Fibroblast of skin of left biceps (primary cell): ENCODE measurements around the gene TMEM132C.
"Not testable (repeated sequence)": the region's sequence is repeated elsewhere in the genome, so short reads cannot be mapped to it uniquely, and the experiment has no call there.

Source experiments
- DNase-seq, 2 experiments: peaks; one replicate each; pipeline ENCODE4 v3.0.0-alpha.2; 2013; ENCODE audit warnings: low read depth in 2 of 2

Gene TMEM132C

GRCh38 chr12:128554546-128555304 lies 287.8 kb downstream of the TMEM132C start:
- no peak for DNase-seq

GRCh38 chr12:128557231-128557630 lies 290.3 kb downstream of the TMEM132C start:
- no peak for DNase-seq

GRCh38 chr12:128564956-128565355 lies 298.0 kb downstream of the TMEM132C start:
- no peak for DNase-seq

GRCh38 chr12:128567730-128568129 lies 300.8 kb downstream of the TMEM132C start:
- no peak for DNase-seq

GRCh38 chr12:128570191-128571065 lies 303.5 kb downstream of the TMEM132C start:
- no peak for DNase-seq

- no peak for DNase-seq
Measured at GRCh38 chr12:128571906-128572810, 305.2 kb downstream of the TMEM132C start.

GRCh38 chr12:128573907-128574306 lies 306.9 kb downstream of the TMEM132C start:
- no peak for DNase-seq

GRCh38 chr12:128578045-128578444 lies 311.1 kb downstream of the TMEM132C start:
- DNase-seq: no peak

- no peak for DNase-seq
Measured at GRCh38 chr12:128581321-128581761, 314.4 kb downstream of the TMEM132C start.

- DNase-seq: no peak
Measured at GRCh38 chr12:128583453-128583852, 316.5 kb downstream of the TMEM132C start.

GRCh38 chr12:128586451-128587029 lies 319.6 kb downstream of the TMEM132C start:
- DNase-seq: no peak

GRCh38 chr12:128587918-128588317 lies 320.9 kb downstream of the TMEM132C start:
- no peak for DNase-seq

GRCh38 chr12:128592220-128592744 lies 325.3 kb downstream of the TMEM132C start:
- DNase-seq: no peak

GRCh38 chr12:128594521-128594920 lies 327.6 kb downstream of the TMEM132C start:
- DNase-seq: no peak

GRCh38 chr12:128595609-128596008 lies 328.6 kb downstream of the TMEM132C start:
- DNase-seq: no peak

- DNase-seq: no peak
Measured at GRCh38 chr12:128600886-128601285, 333.9 kb downstream of the TMEM132C start.

- DNase-seq: no peak
Measured at GRCh38 chr12:128603573-128604115, 336.7 kb downstream of the TMEM132C start.

GRCh38 chr12:128604219-128604618 lies 337.2 kb downstream of the TMEM132C start:
- DNase-seq: not testable (repeated sequence)

- DNase-seq: no peak
Measured at GRCh38 chr12:128606051-128606450, 339.1 kb downstream of the TMEM132C start.

- DNase-seq: no peak
Measured at GRCh38 chr12:128606538-128606937, 339.6 kb downstream of the TMEM132C start.

GRCh38 chr12:128606970-128607369 lies 340.0 kb downstream of the TMEM132C start:
- no peak for DNase-seq
